Stimulated activated naive CD4-positive, alpha-beta T cell treated with Interleukin-2 at 50 U/mL for 16 hours (primary cell): Measurements from ENCODE around the gene ANKRD36.
"Not testable (repeated sequence)": the region's sequence is repeated elsewhere in the genome, so short reads cannot be mapped to it uniquely, and the experiment has no call there.

Experiments
- DNase-seq: peaks from one replicate; lab custom pipeline; 2025; lab: John Stamatoyannopoulos, UW

The ANKRD36 gene

GRCh38 chr2:97293687-97294086, 180.7 kb downstream of the ANKRD36 start:
- DNase-seq: not testable (repeated sequence)
